ENCODE data around the gene DNAJC7.

DNAJC7 gene

DNA sequence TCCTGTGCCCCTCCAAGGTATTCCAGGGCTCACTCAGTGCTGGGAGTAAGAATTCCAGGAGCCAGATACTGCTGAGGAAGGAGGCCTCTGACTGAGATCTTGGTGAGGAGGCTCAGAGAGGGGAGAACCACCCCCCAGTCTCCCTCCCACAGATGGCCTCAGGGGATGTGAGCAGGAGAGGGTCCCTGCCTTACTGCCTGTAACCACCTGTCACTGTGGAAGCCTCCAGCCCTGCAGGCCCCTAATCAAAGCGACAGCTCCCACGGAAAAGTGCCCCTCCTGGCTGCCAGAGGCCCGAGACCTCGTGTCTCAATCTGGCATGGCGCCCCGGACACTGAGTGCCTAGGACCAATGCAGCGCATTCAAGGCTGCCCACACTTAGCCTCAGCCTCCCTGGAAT lies 40.8 kb upstream of the DNAJC7 start:
- no peak overlapping the region for H3K4me3 ChIP-seq (ENCODE audit: low read depth, low read length)
- DNase-seq (ENCODE audit: low read depth): no peak
- TF ChIP-seq, protein P1, sequence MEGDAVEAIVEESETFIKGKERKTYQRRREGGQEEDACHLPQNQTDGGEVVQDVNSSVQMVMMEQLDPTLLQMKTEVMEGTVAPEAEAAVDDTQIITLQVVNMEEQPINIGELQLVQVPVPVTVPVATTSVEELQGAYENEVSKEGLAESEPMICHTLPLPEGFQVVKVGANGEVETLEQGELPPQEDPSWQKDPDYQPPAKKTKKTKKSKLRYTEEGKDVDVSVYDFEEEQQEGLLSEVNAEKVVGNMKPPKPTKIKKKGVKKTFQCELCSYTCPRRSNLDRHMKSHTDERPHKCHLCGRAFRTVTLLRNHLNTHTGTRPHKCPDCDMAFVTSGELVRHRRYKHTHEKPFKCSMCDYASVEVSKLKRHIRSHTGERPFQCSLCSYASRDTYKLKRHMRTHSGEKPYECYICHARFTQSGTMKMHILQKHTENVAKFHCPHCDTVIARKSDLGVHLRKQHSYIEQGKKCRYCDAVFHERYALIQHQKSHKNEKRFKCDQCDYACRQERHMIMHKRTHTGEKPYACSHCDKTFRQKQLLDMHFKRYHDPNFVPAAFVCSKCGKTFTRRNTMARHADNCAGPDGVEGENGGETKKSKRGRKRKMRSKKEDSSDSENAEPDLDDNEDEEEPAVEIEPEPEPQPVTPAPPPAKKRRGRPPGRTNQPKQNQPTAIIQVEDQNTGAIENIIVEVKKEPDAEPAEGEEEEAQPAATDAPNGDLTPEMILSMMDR (IDR thresholded peaks at IDR 0.05; ENCODE audit: control insufficient read depth, extremely low read depth, insufficient read depth): no peak

DNA sequence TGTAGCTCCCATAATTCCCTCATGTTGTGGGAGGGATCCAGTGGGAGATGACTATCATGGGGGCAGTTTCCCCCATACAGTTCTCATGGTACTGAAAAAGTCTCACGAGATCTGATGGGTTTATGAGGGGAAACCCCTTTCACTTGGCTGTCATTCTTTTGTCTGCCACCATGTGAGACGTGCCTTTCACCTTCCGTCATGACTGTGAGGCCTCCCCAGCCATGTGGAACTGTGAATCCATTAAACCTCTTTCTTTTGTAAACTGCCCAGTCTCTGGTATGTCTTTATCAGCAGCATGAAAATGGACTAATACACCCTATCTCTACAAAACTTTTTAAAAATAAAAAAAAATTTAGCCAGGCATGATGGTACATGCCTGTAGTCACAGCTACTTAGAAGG lies 39.4 kb upstream of the DNAJC7 start:
- TF ChIP-seq, protein P1 (IDR thresholded peaks at IDR 0.05; ENCODE audit: control insufficient read depth, extremely low read depth, insufficient read depth): no peak
- H3K4me3 ChIP-seq (ENCODE audit: low read depth, low read length): no peak overlapping the region
- no peak for DNase-seq (ENCODE audit: low read depth)

DNA sequence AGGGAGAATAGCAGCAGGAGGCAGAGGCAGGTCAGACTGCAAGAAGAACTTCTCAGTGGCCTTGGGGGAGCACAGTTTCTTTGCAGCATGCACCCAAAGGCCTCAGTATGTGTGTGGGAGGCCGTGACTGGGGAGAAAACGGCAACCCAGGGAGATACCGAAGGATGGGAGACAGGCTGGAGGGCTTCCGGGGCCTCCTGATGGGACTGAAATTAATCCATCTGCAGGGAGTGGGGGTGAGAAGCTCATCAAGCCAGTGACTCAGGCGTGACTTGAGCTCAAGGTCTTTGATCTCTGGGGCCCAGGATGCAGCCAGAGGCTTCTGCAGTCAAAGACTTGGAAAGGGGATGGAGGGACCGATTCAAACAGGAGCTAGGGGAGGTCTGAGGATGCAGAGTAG lies 38.3 kb upstream of the DNAJC7 start:
- TF ChIP-seq, protein P1 (IDR thresholded peaks at IDR 0.05; ENCODE audit: control insufficient read depth, extremely low read depth, insufficient read depth): no peak
- no peak for DNase-seq (ENCODE audit: low read depth)
- no peak overlapping the region for H3K4me3 ChIP-seq (ENCODE audit: low read depth, low read length)

DNA sequence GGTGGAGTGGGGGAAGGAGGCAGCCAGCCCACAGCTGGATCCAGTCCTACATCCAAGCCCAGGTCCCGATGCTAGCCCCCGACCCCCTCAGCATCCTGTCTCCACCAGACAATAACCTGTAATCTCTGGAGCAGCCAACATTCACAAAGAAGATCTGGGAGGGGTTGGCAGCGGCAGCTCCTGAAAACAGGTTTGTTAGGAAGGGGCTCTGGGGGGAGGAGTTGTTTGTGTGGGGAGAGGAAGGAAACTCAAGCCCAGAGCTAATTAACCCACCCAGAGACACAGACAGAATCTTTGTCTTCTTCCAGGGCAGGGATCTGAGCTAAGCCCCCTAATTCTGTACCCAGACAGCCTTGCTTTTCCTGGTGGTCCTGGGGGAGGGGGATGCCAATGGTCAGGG lies 37.8 kb upstream of the DNAJC7 start:
- DNase-seq (ENCODE audit: low read depth): no peak
- H3K4me3 ChIP-seq (ENCODE audit: low read depth, low read length): no peak overlapping the region
- TF ChIP-seq, protein P1 (IDR thresholded peaks at IDR 0.05; ENCODE audit: control insufficient read depth, extremely low read depth, insufficient read depth): no peak

DNA sequence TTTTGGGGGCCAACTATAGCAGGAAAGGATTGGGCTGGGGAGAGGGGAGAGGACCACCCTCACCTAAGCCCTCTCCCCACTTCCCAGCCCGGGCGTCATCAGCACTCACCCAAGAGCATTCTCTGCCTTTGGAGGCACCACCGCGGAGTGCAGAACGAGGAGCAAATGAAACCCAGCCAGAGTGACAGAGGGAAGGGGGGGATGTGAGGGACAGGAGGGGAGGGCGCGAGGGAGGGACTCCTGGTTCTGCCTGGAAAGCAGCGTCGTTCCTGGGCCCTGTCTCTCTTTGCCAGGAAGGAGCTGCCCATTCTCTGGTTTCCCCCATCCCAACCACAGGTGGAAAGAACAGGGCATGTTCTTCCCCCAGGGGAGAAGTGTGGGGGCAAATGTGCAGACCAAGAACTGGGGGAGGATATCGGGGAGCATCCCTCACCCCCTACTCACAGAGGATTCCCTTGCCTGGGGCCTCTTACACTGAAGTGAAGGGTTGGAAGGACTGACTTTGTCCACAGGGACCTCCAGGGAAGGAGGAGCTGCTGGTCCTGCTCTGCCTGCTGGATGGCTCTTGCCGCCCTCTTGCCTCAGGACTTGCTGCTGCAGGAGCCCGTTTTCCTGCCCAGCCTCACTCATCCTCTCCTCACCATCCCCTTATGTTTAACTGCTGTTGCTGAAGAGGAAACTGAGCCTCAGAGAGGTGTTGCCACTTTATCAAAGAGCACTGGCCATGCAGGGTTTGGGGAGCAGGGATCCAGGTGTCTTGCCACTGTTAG lies 36.7 kb upstream of the DNAJC7 start:
- no peak for DNase-seq (ENCODE audit: low read depth)
- no peak overlapping the region for H3K4me3 ChIP-seq (ENCODE audit: low read depth, low read length)
- TF ChIP-seq, protein P1 (IDR thresholded peaks at IDR 0.05; ENCODE audit: control insufficient read depth, extremely low read depth, insufficient read depth): no peak

DNA sequence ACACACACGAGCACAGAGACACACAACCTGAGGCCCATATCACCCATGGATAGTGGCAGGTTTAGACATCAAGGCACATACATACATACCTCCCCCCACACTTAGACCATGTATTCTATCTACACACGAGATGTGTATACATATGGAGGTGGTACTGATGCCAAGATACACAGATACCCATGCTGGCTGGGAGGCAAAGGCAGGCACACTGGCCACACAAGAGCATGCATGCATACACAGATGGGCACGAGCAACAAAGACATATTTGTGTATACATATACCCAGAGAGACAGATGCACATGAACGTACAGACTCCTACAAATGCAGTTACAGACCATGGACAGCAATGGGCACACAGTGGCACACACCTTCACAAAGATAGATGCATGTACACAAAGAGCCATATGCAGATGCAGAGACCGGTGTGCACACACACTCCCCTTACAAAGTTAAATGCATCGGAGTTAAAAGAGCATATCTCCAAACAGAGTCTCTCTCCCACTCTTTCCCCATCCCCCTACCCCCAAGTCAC lies 35.2 kb upstream of the DNAJC7 start:
- no peak for DNase-seq (ENCODE audit: low read depth)
- no peak overlapping the region for H3K4me3 ChIP-seq (ENCODE audit: low read depth, low read length)
- TF ChIP-seq, protein P1 (IDR thresholded peaks at IDR 0.05; ENCODE audit: control insufficient read depth, extremely low read depth, insufficient read depth): no peak

DNA sequence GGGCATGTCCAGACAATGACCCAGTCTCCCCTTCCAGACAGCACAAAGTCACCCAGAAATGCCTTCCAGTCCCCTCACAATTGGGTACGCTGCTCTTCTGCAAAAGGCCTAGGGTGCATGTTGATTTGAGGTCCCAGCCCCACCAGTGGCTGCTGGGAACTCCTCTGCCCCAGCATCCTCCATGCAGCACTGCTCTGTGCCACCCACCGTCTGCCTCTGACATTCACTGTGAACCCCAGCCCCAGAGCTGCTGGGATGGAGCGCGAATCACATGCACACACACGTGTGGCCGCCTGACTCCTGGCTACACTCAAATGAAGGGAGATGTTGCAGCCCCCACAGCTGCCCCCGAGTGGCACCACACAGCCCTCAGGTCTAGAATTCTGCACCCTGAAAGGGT lies 34.4 kb upstream of the DNAJC7 start:
- TF ChIP-seq, protein P1 (IDR thresholded peaks at IDR 0.05; ENCODE audit: control insufficient read depth, extremely low read depth, insufficient read depth): no peak
- H3K4me3 ChIP-seq (ENCODE audit: low read depth, low read length): no peak overlapping the region
- DNase-seq (ENCODE audit: low read depth): no peak

Measured in LNCaP clone FGC (cell line).